IPS-15b (cell line): ENCODE results near the gene APOBR.
"Not testable (repeated sequence)": the region's sequence is repeated elsewhere in the genome, so short reads cannot be mapped to it uniquely, and the experiment has no call there.

ENCODE experiments used
- H3K27me3 ChIP-seq: one replicate; pipeline ENCODE4 v1.6.1; 2013; ENCODE audit warnings: low read length; ENCODE audit not compliant: control insufficient read depth, insufficient read depth
- H3K36me3 ChIP-seq: one replicate; pipeline ENCODE4 v1.6.1; 2013; ENCODE audit warnings: low read length; ENCODE audit not compliant: control insufficient read depth, insufficient read depth
- H3K4me1 ChIP-seq: one replicate; pipeline ENCODE4 v1.6.1; 2013; ENCODE audit warnings: mild to moderate bottlenecking, low read length; ENCODE audit not compliant: control insufficient read depth, insufficient read depth
- H3K4me3 ChIP-seq: one replicate; pipeline ENCODE4 v1.5.1; 2013; ENCODE audit warnings: low read depth, low read length
- H3K9ac ChIP-seq: one replicate; pipeline ENCODE4 v1.6.1; 2013; ENCODE audit warnings: low read depth, mild to moderate bottlenecking, low read length
- H3K9me3 ChIP-seq: one replicate; pipeline ENCODE4 v1.6.1; 2013; ENCODE audit warnings: mild to moderate bottlenecking, low read length; ENCODE audit not compliant: control insufficient read depth, insufficient read depth

Gene APOBR

DNA sequence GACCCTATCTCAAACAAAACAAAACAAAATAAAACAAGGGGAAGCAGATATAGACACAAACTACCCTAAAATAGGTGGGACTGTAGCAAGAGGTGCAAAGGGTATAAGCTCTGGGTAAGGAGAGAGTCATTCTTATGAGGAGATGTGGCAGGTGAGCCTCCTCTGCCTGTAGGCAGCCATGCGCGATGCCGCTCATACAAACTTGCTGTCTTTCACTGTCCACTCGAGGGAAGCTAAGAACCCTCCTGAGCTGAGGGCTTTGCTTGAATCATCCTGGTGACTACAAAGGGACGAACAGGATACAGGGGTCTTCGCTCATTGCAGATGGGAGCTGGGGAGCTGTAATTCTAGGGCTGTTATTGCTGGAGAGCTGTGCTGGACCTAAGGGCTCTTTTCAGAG lies 27.0 kb downstream of the APOBR start:
- no peak overlapping the region for H3K9ac ChIP-seq
- no peaks in the 10 kb centered on the region for H3K4me1 ChIP-seq
- no peaks in the 10 kb centered on the region for H3K27me3 ChIP-seq
- no peaks in the 10 kb centered on the region for H3K36me3 ChIP-seq
- no peak overlapping the region for H3K4me3 ChIP-seq
- no peaks in the 10 kb centered on the region for H3K9me3 ChIP-seq

DNA sequence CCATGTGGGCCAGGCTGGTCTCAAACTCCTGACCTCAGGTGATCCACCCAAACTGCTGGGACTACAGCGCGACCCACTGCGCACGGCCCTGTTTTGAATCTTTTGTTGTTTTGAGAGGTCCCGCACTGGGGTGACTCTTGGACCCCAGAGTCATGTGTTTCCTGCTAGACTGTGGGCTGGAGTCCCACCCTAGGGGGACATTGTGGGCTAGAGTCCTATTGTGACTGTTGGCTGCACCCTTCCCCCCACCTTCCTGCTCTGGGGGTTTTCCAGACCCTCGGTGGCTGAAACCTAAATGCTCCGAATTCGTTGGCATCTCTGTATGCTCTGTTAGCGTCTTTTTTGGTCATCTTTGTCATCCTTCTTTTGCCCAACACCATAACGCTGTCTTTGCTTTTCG lies 28.3 kb downstream of the APOBR start:
- no peak overlapping the region for H3K4me3 ChIP-seq
- H3K27me3 ChIP-seq, result no peaks in the 10 kb centered on the region
- H3K9me3 ChIP-seq, result no peaks in the 10 kb centered on the region
- no peak overlapping the region for H3K9ac ChIP-seq
- no peaks in the 10 kb centered on the region for H3K4me1 ChIP-seq
- no peaks in the 10 kb centered on the region for H3K36me3 ChIP-seq

GRCh38 chr16:28524681-28525171 lies 30.3 kb downstream of the APOBR start:
- Histone ChIP-seq H3K4me1 (no peaks in the 10 kb centered on the region), H3K4me3 (no peak overlapping the region), H3K36me3 (no peaks in the 10 kb centered on the region), H3K27me3 (no peaks in the 10 kb centered on the region), H3K9ac (no peak overlapping the region), H3K9me3 (no peaks in the 10 kb centered on the region)

DNA sequence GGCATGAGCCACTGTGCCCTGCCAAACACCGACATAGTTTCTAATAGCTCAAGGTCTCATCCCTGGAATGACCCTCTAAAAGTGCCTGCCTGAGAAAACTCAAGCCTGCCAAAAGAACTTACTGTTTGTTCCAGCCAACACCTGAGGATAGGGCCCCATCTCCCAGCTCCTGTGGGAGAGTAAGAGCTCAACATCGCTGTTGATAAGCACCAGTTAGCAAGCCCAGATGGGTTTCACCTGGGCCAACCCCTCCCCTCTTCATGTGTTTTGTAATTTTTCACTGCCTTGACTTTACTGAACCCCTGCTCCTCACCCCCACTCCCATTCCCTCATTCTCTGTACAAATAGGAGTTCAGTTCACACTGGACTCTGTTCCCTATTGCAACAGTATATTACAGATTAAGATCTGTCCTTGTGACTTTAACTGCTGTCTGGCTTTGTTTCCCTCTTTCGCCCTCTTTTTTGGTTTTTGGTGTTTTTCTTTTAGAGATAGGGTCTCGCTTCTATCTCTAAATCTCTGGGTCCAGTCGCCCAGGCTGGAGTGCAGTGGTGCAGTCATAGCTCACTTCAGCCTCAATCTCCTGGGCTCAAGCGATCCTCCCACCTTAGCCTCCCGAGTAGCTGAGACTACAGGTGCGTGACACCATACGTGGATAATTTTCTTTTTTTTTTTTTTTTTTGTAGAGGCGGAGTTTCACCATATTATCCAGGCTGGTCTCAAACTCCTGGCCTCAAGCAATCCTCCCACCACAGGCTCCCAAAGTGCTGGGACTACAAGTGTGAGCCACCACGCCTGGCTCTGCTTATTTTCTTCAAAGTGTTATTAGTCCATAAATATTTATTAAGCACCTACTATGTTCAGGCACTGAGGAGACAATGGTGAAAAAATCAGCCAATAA lies 32.0 kb downstream of the APOBR start:
- Histone ChIP-seq H3K9me3 (no peaks in the 10 kb centered on the region), H3K4me1 (no peaks in the 10 kb centered on the region), H3K27me3 (no peaks in the 10 kb centered on the region), H3K9ac (no peak overlapping the region), H3K36me3 (no peaks in the 10 kb centered on the region), H3K4me3 (no peak overlapping the region)

DNA sequence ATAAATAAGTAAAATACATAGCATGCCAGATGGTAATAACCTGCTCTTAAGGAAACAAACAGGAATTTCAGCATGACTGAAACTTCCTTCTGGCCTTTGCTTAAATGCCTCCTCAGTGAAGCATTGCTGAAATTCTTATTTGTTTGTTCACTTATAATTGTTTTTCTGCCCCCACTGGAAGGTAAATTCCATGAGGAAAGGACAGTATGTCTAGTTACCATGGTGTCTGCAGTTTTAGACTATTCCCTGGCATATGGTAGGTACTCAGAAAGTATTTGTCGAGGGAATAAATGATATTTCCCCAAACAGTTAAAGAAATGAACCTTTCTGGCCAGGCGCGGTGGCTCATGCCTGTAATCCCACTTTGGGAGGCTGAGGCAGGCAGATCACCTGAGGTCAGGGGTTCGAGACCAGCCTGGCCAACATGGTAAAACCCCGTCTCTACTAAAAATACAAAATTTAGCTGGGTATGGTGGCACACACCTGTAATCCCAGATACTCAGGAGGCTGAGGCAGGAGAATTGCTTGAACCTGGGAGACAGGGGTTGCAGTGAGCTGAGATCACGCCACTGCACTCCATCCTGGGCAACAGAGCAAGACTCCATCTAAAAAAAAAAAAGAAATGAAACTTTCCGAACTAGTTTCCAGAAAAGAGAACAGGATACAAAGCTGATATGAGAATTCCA lies 32.8 kb downstream of the APOBR start:
- H3K9me3 ChIP-seq, H3K9ac ChIP-seq, H3K27me3 ChIP-seq, H3K36me3 ChIP-seq, H3K4me1 ChIP-seq, H3K4me3 ChIP-seq: not testable (repeated sequence)

GRCh38 chr16:28527985-28528384 lies 33.5 kb downstream of the APOBR start:
- Histone ChIP-seq H3K9ac (no peak overlapping the region), H3K9me3 (no peaks in the 10 kb centered on the region), H3K36me3 (no peaks in the 10 kb centered on the region), H3K4me3 (no peak overlapping the region), H3K4me1 (no peaks in the 10 kb centered on the region), H3K27me3 (no peaks in the 10 kb centered on the region)

GRCh38 chr16:28528463-28528867 lies 34.0 kb downstream of the APOBR start:
- Histone ChIP-seq H3K4me3 (no peak overlapping the region), H3K4me1 (no peaks in the 10 kb centered on the region), H3K36me3 (no peaks in the 10 kb centered on the region), H3K9ac (no peak overlapping the region), H3K27me3 (no peaks in the 10 kb centered on the region), H3K9me3 (no peaks in the 10 kb centered on the region)

DNA sequence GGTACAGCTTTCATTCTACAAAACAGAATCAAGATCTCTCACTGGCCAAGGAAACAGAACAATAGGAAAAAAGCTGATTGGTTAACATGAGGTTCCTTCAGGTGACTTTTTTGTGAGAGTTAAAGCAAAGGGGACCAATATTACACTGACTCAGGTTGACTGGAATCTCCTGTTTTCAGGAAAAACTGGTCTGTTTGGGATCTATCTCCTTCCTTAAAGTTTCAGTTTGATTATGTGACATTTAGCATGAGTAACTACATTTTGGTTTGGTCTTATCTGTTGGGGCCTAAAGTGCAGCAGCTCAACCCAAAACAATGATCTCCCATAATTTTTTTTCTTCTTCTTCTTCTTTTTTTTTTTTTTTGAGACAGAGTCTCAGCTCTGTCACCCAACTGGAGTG lies 34.7 kb downstream of the APOBR start:
- H3K4me3 ChIP-seq, result no peak overlapping the region
- no peaks in the 10 kb centered on the region for H3K4me1 ChIP-seq
- no peaks in the 10 kb centered on the region for H3K36me3 ChIP-seq
- no peak overlapping the region for H3K9ac ChIP-seq
- no peaks in the 10 kb centered on the region for H3K27me3 ChIP-seq
- no peaks in the 10 kb centered on the region for H3K9me3 ChIP-seq

DNA sequence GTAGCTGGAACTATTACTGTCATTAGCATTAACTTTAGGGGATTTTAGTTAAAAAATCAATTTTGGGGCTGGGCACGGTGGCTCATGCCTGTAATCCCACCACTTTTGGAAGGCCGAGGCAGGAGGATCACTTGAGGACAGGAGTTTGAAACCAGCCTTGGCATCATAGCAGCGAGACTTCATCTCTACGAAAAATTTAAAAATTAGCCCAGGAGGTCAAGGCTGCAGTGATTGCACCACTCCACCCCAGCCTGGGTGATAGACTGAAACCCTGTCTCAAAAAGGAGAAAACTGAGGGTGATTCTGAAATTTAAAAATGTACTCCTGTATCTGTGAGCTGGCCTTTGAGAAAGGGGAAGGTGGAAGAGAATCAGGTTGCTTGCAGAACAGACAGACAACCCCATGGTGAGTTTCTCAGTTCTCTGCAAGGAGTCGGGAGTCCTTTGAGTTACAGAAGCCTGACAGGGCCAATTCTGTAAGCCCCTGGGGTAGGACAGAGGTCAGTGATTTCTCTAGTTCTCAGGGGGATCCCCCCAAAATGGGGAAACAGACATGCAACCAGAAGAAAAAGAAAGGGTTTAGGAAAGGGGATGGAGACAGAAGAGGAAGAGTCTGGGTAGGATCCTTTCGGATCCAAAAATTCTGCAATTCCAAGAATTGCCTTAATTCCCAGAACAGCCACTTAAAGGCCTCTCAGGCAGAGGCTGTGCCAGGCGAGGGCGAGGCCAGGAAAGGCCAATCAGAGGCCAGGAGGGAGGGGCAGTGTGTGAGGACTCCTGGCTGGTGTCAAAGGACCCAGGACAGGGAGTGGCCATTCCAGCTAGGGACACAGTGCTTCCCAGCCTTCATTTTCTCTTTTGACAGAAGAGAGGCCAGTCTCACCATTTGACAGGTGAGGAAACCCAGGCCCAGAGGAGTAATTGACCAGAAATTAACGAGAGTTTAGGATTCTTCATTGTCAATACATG lies 37.6 kb downstream of the APOBR start:
- Histone ChIP-seq H3K4me1 (no peaks in the 10 kb centered on the region), H3K36me3 (no peaks in the 10 kb centered on the region), H3K9ac (no peak overlapping the region), H3K4me3 (no peak overlapping the region), H3K27me3 (no peaks in the 10 kb centered on the region), H3K9me3 (no peaks in the 10 kb centered on the region)

- H3K36me3 ChIP-seq, result no peaks in the 10 kb centered on the region
- H3K9ac ChIP-seq, result no peak overlapping the region
- H3K27me3 ChIP-seq, result no peaks in the 10 kb centered on the region
- no peak overlapping the region for H3K4me3 ChIP-seq
- H3K4me1 ChIP-seq, result no peaks in the 10 kb centered on the region
- H3K9me3 ChIP-seq, result no peaks in the 10 kb centered on the region
Observed at GRCh38 chr16:28532940-28533647, 38.7 kb downstream of the APOBR start.
